ENCODE data around the gene COL5A3.

Gene COL5A3

GRCh38 chr19:10006752-10007323 is 3.5 kb downstream of the COL5A3 start:
- DNase-seq (ENCODE audit: low read depth), result no peak
- H3K4me3 ChIP-seq (ENCODE audit: low read length), result no peak overlapping the region
- no peak for TF ChIP-seq CTCF (IDR thresholded peaks at IDR 0.05; ENCODE audit: insufficient read depth, low read depth, low read length, missing control alignments)

GRCh38 chr19:10006335-10006708 is 4.0 kb downstream of the COL5A3 start:
- no peak for TF ChIP-seq CTCF (IDR thresholded peaks at IDR 0.05; ENCODE audit: insufficient read depth, low read depth, low read length, missing control alignments)
- no peak for DNase-seq (ENCODE audit: low read depth)
- H3K4me3 ChIP-seq (ENCODE audit: low read length), result no peak overlapping the region

GRCh38 chr19:10005632-10006334 is 4.5 kb downstream of the COL5A3 start:
- TF ChIP-seq CTCF (IDR thresholded peaks at IDR 0.05; ENCODE audit: insufficient read depth, low read depth, low read length, missing control alignments), result no peak
- DNase-seq (ENCODE audit: low read depth), result no peak
- H3K4me3 ChIP-seq (ENCODE audit: low read length), result no peak overlapping the region

- DNase-seq (ENCODE audit: low read depth), result no peak
- no peak for TF ChIP-seq CTCF (IDR thresholded peaks at IDR 0.05; ENCODE audit: insufficient read depth, low read depth, low read length, missing control alignments)
- no peak overlapping the region for H3K4me3 ChIP-seq (ENCODE audit: low read length)
These were observed 5.7 kb downstream of the COL5A3 start for GRCh38 chr19:10004617-10005016.

GRCh38 chr19:10003271-10003670 is 7.0 kb downstream of the COL5A3 start:
- H3K4me3 ChIP-seq (ENCODE audit: low read length), result no peak overlapping the region

GRCh38 chr19:10001899-10002298 is 8.4 kb downstream of the COL5A3 start:
- H3K4me3 ChIP-seq (ENCODE audit: low read length), result no peak overlapping the region
- peak; percentile 34 for TF ChIP-seq CTCF (IDR thresholded peaks at IDR 0.05; ENCODE audit: insufficient read depth, low read depth, low read length, missing control alignments)
- no peak for DNase-seq (ENCODE audit: low read depth)

More at GRCh38 chr19:10003271-10003670, 7.0 kb downstream of the COL5A3 start:
- DNase-seq (ENCODE audit: low read depth), result no peak
- TF ChIP-seq CTCF (IDR thresholded peaks at IDR 0.05; ENCODE audit: insufficient read depth, low read depth, low read length, missing control alignments), result no peak

Measured in epithelial cell of esophagus (primary cell).